ENCODE results near the gene PRPF6. TPM values are rescaled to one million over a fixed set of nuclear protein-coding genes. Genes with fewer than 3 reads are reported as not detected.
A peak's percentile ranks its signal among the peaks of the same experiment; 100 is the strongest.

The PRPF6 gene
- total RNA-seq, 1 donor from 2014 or later, result 48.4 TPM

- H3K36me3 ChIP-seq (ENCODE audit: control insufficient read depth, insufficient read depth, low read length), result peaks cover 5% of the 10 kb centered on the region
- H3K27me3 ChIP-seq (ENCODE audit: control insufficient read depth, insufficient read depth, low read length), result no peaks in the 10 kb centered on the region
- TF ChIP-seq CTCF (IDR thresholded peaks at IDR 0.05; ENCODE audit: insufficient read depth, low read length, severe bottlenecking), result no peak
- H3K4me3 ChIP-seq (ENCODE audit: low read depth, low read length), result no peak overlapping the region
- FAIRE-seq (peak; percentile 58), DNase-seq (ENCODE audit: low read depth) (no peak)
Observed at GRCh38 chr20:64071341-64072332, 90.7 kb downstream of the PRPF6 start.

GRCh38 chr20:64072498-64073063, 91.6 kb downstream of the PRPF6 start:
- DNase-seq (ENCODE audit: low read depth) (no peak), FAIRE-seq (no peak)
- H3K4me3 ChIP-seq (ENCODE audit: low read depth, low read length), result no peak overlapping the region
- no peak for TF ChIP-seq CTCF (IDR thresholded peaks at IDR 0.05; ENCODE audit: insufficient read depth, low read length, severe bottlenecking)
- no peaks in the 10 kb centered on the region for H3K27me3 ChIP-seq (ENCODE audit: control insufficient read depth, insufficient read depth, low read length)
- H3K36me3 ChIP-seq (ENCODE audit: control insufficient read depth, insufficient read depth, low read length), result peaks cover 5% of the 10 kb centered on the region

GRCh38 chr20:64073476-64074183, 92.7 kb downstream of the PRPF6 start:
- TF ChIP-seq CTCF (IDR thresholded peaks at IDR 0.05; ENCODE audit: insufficient read depth, low read length, severe bottlenecking), result no peak
- FAIRE-seq, result no peak
- peaks cover 5% of the 10 kb centered on the region for H3K36me3 ChIP-seq (ENCODE audit: control insufficient read depth, insufficient read depth, low read length)
- no peak overlapping the region for H3K4me3 ChIP-seq (ENCODE audit: low read depth, low read length)
- H3K27me3 ChIP-seq (ENCODE audit: control insufficient read depth, insufficient read depth, low read length), result no peaks in the 10 kb centered on the region
- no peak for DNase-seq (ENCODE audit: low read depth)

- peaks cover 5% of the 10 kb centered on the region for H3K36me3 ChIP-seq (ENCODE audit: control insufficient read depth, insufficient read depth, low read length)
- TF ChIP-seq CTCF (IDR thresholded peaks at IDR 0.05; ENCODE audit: insufficient read depth, low read length, severe bottlenecking), result no peak
- no peak overlapping the region for H3K4me3 ChIP-seq (ENCODE audit: low read depth, low read length)
- FAIRE-seq (no peak), DNase-seq (ENCODE audit: low read depth) (no peak)
- no peaks in the 10 kb centered on the region for H3K27me3 ChIP-seq (ENCODE audit: control insufficient read depth, insufficient read depth, low read length)
Observed at GRCh38 chr20:64074184-64074789, 93.4 kb downstream of the PRPF6 start.

GRCh38 chr20:64074963-64075362, 94.0 kb downstream of the PRPF6 start:
- FAIRE-seq (no peak), DNase-seq (ENCODE audit: low read depth) (no peak)
- Histone ChIP-seq H3K27me3 (ENCODE audit: control insufficient read depth, insufficient read depth, low read length) (no peaks in the 10 kb centered on the region), H3K4me3 (ENCODE audit: low read depth, low read length) (no peak overlapping the region), H3K36me3 (ENCODE audit: control insufficient read depth, insufficient read depth, low read length) (peaks cover 5% of the 10 kb centered on the region)
- no peak for TF ChIP-seq CTCF (IDR thresholded peaks at IDR 0.05; ENCODE audit: insufficient read depth, low read length, severe bottlenecking)
